Activated CD8-positive, alpha-beta memory T cell treated with anti-CD3 and anti-CD28 coated beads for 24 hours (primary cell): Measurements from ENCODE around the gene FBXW7.

ENCODE experiments used
- DNase-seq: peaks from one replicate; pipeline ENCODE4 v3.0.0-alpha.2; 2020

Gene FBXW7

GRCh38 chr4:152364383-152364782 is 171.5 kb downstream of the FBXW7 start:
- no peak for DNase-seq

DNA sequence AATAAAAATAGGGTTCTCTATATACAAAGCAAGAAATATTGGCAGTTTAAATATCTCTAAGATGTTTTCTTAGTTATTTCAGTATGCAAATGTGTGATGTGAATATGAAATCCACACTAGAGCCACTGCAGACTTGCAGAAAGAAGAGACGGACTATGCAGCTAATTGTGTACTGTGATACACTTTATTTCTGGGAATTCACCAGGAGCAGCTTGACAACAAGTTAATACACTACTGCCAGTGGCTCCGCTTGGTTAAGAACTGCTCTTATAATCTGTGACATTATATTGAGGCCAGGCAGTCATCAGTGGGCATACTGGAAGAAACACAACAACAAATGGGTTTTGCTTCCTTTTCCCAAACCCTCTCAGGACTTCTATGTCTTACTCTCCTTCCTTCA is 172.0 kb downstream of the FBXW7 start:
- DNase-seq: no peak

- no peak for DNase-seq
Observed at GRCh38 chr4:152363086-152363485, 172.8 kb downstream of the FBXW7 start.

DNA sequence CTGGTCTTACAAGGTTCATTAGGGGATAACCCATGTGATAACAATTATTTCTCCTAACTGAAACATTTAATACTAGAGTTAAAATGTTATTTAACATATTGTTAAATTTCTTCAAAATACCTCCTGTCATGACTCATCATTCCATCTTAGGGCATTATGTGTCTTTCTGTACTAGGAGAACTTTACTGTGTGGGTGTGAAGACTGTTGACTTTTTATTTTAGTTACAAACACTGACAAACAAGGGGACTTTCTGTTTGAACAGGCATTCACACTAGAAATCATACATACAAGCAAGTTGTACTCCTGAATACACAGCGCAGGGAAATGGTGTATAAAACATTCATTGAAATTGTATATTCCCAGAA is 175.9 kb downstream of the FBXW7 start:
- DNase-seq: no peak

DNA sequence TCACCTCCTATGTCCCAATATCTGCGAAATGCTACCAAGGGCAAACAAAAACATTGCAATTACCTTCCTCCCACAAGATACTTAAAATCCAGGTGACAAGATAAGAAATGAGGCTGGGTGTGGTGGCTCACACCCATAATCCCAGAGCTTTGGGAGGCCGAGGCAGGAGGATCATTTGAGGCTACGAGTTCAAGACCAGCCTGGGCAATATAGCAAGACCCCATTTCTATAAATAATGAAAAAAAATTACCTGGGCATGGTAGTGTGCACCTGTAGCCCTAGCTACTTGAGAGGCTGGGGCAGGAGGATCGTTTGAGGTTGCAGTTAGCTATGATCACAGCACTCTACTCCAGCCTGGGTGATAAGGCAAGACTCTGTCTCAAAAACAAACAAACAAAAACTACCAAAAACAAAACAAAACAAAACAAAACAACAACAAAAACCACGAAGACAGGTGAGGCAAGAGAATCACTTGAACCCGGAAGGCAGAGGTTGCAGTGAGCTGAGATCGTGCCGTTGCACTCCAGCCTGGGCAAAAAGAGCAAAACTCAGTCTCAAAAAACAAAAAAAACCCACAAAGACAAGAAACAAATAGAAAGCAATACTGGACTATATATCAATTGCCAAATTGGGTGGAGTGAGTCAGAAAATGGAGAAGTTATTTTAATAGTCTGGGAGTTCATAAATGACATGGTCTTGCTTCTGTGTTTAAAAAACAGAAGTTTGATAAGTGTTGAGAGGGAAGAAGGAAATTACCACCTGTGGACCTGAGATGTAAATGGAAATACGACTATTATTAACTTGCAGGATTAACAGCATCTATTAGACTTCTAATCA is 176.5 kb downstream of the FBXW7 start:
- DNase-seq: no peak

GRCh38 chr4:152357206-152357605 is 178.7 kb downstream of the FBXW7 start:
- no peak for DNase-seq

GRCh38 chr4:152356428-152357034 is 179.4 kb downstream of the FBXW7 start:
- DNase-seq: no peak

DNA sequence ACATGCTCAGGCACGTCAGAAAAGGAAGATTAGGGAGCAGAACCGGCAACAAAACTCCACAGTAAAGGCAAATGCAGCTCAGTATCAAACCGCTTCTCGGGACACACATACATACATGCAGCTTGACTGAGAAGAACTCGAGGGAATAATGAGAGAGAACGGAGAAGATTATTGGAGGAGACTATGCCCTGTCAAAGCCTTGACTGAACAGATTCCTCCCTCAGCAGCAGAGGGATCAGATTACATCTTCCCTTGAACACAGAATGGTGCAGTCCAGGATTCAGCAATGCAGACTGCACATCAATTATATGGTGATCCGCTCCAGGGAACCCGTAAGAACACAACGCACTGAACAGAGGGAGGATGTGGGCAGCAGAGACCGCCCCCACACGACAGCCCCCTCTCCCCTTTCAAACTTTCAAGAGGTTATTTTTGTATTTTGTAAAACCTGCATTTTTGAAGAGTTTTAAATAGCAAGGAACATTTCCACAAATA is 183.2 kb downstream of the FBXW7 start:
- DNase-seq: no peak

GRCh38 chr4:152352215-152352614 is 183.7 kb downstream of the FBXW7 start:
- no peak for DNase-seq

DNA sequence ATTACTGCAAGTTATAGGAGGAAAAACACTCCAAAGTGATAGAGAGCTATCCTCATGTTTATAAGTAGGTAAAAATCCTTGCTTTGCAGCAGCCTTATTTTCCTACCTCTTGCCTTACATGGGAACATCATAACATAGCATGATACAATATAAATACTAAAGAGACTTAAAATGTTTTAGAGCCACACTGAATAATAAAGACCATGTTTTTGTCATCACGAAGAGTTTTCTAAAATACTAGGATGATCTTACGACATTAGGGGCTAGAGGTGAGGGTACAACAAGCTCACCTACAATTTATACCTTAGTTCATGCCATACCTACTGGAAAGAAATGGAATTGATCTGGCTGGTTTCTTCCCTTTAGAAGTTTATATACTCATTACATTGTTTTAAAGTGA is 184.8 kb downstream of the FBXW7 start:
- DNase-seq: no peak

- DNase-seq: no peak
Observed at GRCh38 chr4:152348670-152349069, 187.2 kb downstream of the FBXW7 start.

DNA sequence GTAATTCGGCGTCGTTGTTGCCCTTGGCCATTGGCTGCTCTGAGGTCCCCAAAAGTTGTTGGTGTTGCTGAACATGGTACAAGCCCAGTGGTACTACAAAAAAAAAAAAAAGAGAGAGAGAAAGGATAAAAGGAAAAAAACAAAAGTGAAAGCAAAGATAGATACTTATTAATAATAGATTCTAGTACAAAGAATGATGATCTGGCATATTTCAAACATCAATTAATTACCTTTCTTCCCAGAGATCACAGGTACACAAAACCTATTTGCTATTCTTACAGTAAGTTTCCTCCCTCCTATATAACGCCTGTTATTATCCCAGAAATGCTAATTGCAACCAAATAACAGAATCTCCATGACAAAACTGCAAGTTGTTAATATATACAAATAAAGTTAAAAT is 188.9 kb downstream of the FBXW7 start:
- DNase-seq: no peak

DNA sequence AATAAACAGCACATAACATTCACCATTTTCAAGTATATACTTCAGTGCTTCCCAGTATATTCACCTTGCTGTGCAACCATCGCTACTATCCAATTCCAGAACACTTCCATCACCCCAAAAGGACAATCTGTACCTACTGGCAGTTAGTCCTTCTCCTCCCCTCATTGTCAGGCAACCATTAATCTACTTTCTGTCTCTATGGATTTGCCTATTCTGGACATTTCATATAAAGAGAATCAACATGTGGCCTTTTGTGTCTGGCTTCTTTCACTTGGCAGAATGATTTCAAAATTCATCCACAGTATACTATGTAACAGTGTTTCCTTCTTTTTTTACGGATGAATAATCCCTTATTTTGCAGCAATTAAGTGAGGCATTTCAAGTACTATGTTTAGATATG is 189.4 kb downstream of the FBXW7 start:
- no peak for DNase-seq

DNA sequence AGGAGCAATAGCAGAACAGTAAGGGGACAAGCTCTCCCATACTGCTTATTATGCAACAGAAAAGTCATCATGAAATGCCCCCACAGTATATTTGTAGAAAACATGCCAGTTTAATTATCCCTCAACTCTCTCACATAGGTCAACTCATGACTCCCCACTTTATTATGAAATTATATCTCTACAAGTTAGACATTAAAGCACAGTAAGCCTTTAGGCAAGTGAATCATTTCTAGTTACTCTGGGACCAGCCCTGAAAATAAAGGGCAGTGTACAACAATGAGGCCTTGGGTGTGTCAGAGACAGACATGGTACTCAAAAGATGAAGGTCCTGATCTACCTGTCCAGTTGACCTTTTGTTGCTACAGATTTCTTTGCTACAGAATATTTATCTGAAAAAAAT is 191.9 kb downstream of the FBXW7 start:
- no peak for DNase-seq

- no peak for DNase-seq
Observed at GRCh38 chr4:152342293-152342692, 193.6 kb downstream of the FBXW7 start.

- DNase-seq: no peak
Observed at GRCh38 chr4:152340818-152341217, 195.1 kb downstream of the FBXW7 start.

DNA sequence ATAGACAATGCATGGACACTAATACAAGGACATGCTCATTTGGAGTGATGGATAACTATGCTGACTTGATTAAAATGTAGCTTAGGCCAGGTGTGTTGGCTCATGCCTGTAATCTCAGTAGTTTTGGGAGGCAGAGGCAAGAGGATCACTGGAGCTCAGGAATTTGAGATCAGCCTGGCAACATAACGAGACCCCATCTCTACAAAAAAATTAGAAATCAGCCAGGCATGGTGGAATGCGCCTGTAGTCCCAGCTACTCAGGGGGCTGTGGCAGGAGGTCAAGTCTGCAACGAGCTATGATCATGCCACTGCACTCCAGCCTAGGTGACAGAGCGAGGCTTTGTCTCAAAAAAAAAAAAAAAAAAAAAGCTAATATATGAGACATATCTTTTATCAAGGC is 196.3 kb downstream of the FBXW7 start:
- DNase-seq: no peak

DNA sequence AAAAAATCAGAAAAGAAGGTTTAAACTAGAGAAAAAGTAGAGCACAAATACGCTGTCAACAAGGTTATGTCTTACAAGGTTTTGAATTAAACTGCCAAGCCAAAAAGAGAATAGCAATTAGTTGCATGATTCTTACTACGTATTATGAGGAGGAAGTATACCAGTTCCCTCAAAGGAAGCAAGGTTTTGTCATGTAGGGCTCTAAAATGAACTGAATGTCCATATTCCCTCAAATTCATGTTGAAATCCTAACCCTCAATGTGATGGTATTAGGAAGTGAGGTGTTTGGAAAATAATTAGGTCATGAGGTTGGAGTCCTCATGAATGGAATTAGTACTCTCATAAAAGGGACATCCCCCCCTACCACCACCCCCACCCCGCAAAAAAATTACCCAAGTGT is 201.0 kb downstream of the FBXW7 start:
- DNase-seq: no peak

GRCh38 chr4:152331042-152331441 is 204.8 kb downstream of the FBXW7 start:
- no peak for DNase-seq

DNA sequence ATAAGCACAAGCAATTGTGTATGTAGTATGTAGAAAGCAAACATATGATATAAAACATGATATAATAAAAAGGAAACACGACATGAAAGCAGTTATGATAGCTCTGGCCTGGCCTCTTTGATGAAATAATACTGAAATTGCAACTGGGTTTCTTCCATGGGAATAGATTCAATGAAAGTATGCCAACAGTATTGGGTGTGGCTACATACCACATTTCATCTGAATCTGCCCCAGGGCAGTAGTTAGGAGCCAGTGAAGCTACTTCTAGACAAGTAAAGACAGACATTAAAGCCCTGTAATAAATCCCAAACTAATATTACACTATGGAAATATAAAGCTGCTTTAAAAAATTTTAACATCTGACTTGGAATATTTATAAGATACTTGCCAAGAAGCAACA is 207.3 kb downstream of the FBXW7 start:
- DNase-seq: no peak

- DNase-seq: no peak
Observed at GRCh38 chr4:152327606-152328453, 208.1 kb downstream of the FBXW7 start.

- no peak for DNase-seq
Observed at GRCh38 chr4:152325831-152326230, 210.1 kb downstream of the FBXW7 start.

GRCh38 chr4:152323221-152323620 is 212.7 kb downstream of the FBXW7 start:
- no peak for DNase-seq

GRCh38 chr4:152322656-152323055 is 213.2 kb downstream of the FBXW7 start:
- DNase-seq: no peak
